IMR-90 (cell line): ENCODE results near the gene REEP2.

Source experiments
- BHLHE40 ChIP-seq: fragments of 150-350 bp; IDR thresholded peaks from 2 replicates; pipeline ENCODE4 v1.6.1; 2016; ENCODE audit warnings: mild to moderate bottlenecking, low read depth, low read length
- CEBPB ChIP-seq: IDR thresholded peaks from 2 replicates; pipeline ENCODE4 v1.6.1; 2012; ENCODE audit warnings: low read depth, low read length, improper control_type of control experiment
- MAFK ChIP-seq: IDR thresholded peaks from 2 replicates; pipeline ENCODE4 v1.6.1; 2012; ENCODE audit warnings: low read depth, low read length, improper control_type of control experiment
- MAZ ChIP-seq: IDR thresholded peaks from 2 replicates; pipeline ENCODE4 v1.6.1; 2012; ENCODE audit warnings: low read depth, mild to moderate bottlenecking, low read length, improper control_type of control experiment, moderate library complexity, borderline replicate concordance
- MXI1 ChIP-seq: IDR thresholded peaks from 2 replicates; pipeline ENCODE4 v1.6.1; 2012; ENCODE audit warnings: low read depth, mild to moderate bottlenecking, low read length, moderate library complexity, borderline replicate concordance
- NFE2L2 ChIP-seq: fragments of 150-350 bp; IDR thresholded peaks from 2 replicates; pipeline ENCODE4 v1.6.1; 2016; ENCODE audit warnings: low read depth, mild to moderate bottlenecking, low read length
- POLR2A ChIP-seq: IDR thresholded peaks from 2 replicates; pipeline ENCODE4 v1.6.1; 2012; ENCODE audit warnings: mild to moderate bottlenecking, low read depth, low read length
- RAD21 ChIP-seq: IDR thresholded peaks from 2 replicates; pipeline ENCODE4 v1.6.1; 2012; ENCODE audit warnings: low read length, improper control_type of control experiment
- RCOR1 ChIP-seq: IDR thresholded peaks from 2 replicates; pipeline ENCODE4 v1.6.1; 2012; ENCODE audit warnings: mild to moderate bottlenecking, low read length, improper control_type of control experiment; ENCODE audit not compliant: insufficient replicate concordance
- RFX5 ChIP-seq: IDR thresholded peaks from 2 replicates; pipeline ENCODE4 v1.8.0; 2012; ENCODE audit warnings: low read depth, mild to moderate bottlenecking, low read length, moderate library complexity
- SMC3 ChIP-seq: fragments of 150-350 bp; IDR thresholded peaks from 2 replicates; pipeline ENCODE4 v1.6.1; 2016; ENCODE audit warnings: low read depth, mild to moderate bottlenecking, antibody characterized with exemption, low read length, moderate library complexity
- TF ChIP-seq, protein P1 (sequence below): conservative IDR thresholded peaks from 2 replicates; pipeline ENCODE4 v1.5.1; 2012; ENCODE audit warnings: mild to moderate bottlenecking, low read depth, low read length, improper control_type of control experiment
- TF ChIP-seq, protein P2 (sequence below): fragments of 150-350 bp; IDR thresholded peaks from 2 replicates; pipeline ENCODE4 v1.6.1; 2017; ENCODE audit warnings: mild to moderate bottlenecking, antibody characterized with exemption, low read length, low read depth
- TF ChIP-seq, protein P3 (sequence below): fragments of 150-350 bp; IDR thresholded peaks from 2 replicates; pipeline ENCODE4 v1.6.1; 2016; ENCODE audit warnings: low read depth, mild to moderate bottlenecking, low read length, moderate library complexity, borderline replicate concordance

DNA sequence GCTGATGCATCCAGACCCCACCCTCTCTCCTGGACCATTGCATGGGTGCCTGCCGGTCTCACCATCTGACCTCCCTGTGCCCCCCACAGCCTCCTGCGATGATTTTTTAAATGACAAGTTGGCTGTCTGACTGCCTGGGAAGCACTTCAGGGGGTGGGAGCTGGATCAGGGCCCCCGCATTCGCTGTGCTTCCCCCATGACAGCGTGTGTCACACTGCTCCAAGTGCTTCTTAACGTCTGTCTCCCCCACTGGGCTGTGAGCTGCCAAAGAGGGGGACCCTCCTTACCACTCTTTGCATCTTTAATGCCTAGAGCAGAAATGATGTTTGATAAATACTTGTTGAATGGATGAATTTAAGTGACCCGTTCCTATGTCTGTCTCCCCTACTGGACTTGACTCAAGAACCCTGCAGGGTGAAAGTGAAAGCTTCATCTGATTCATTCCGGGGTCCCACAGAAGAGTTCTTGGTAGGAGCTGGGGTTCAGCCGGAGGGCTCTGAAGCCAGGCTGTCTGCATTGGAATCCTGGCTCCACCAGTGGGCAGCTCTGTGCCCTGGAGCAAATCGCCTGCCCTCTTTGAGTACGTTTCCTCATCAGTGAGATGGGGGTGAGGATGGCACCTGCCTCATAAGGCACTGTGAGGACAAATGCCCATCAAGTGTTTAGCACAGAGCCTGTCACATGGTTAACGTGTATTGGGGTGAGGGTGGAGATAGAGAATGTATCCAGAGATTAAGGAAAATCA, 18.8 kb downstream of the REEP2 start:
- TF ChIP-seq, protein P1, sequence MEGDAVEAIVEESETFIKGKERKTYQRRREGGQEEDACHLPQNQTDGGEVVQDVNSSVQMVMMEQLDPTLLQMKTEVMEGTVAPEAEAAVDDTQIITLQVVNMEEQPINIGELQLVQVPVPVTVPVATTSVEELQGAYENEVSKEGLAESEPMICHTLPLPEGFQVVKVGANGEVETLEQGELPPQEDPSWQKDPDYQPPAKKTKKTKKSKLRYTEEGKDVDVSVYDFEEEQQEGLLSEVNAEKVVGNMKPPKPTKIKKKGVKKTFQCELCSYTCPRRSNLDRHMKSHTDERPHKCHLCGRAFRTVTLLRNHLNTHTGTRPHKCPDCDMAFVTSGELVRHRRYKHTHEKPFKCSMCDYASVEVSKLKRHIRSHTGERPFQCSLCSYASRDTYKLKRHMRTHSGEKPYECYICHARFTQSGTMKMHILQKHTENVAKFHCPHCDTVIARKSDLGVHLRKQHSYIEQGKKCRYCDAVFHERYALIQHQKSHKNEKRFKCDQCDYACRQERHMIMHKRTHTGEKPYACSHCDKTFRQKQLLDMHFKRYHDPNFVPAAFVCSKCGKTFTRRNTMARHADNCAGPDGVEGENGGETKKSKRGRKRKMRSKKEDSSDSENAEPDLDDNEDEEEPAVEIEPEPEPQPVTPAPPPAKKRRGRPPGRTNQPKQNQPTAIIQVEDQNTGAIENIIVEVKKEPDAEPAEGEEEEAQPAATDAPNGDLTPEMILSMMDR = no peak
- TF ChIP-seq, protein P2, sequence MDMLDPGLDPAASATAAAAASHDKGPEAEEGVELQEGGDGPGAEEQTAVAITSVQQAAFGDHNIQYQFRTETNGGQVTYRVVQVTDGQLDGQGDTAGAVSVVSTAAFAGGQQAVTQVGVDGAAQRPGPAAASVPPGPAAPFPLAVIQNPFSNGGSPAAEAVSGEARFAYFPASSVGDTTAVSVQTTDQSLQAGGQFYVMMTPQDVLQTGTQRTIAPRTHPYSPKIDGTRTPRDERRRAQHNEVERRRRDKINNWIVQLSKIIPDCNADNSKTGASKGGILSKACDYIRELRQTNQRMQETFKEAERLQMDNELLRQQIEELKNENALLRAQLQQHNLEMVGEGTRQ = no peak
- TF ChIP-seq, protein P3, sequence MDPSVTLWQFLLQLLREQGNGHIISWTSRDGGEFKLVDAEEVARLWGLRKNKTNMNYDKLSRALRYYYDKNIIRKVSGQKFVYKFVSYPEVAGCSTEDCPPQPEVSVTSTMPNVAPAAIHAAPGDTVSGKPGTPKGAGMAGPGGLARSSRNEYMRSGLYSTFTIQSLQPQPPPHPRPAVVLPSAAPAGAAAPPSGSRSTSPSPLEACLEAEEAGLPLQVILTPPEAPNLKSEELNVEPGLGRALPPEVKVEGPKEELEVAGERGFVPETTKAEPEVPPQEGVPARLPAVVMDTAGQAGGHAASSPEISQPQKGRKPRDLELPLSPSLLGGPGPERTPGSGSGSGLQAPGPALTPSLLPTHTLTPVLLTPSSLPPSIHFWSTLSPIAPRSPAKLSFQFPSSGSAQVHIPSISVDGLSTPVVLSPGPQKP = no peak
- TF ChIP-seq RAD21 (no peak), POLR2A (no peak), MXI1 (no peak), NFE2L2 (no peak), CEBPB (no peak), RFX5 (no peak), RCOR1 (no peak), MAZ (no peak), MAFK (no peak), SMC3 (no peak), BHLHE40 (no peak)
